HCT116 (cell line): ENCODE results near the gene NTN3. TPM values are rescaled to one million over a fixed set of nuclear protein-coding genes. Genes with fewer than 3 reads are reported as not detected.

ENCODE experiments used
- ATAC-seq: fragments of 200-7000 bp; cut with Tn5 transposase; 2 replicates; pipeline ENCODE4 v1.9.1; 2020; ENCODE audit warnings: mild to moderate bottlenecking, moderate library complexity
- BruUV-seq: library from RNA; stranded (reverse); fragments of 400-500 nt; replicated peaks from 2 replicates; lab custom pipeline; 2021; lab: Mats Ljungman, UMichigan
- CTCF ChIA-PET: fragments of 300-600 bp; sonication (Branson Sonifier 250); formaldehyde crosslinking; loops from one replicate; lab custom pipeline; 2021; ENCODE audit warnings: antibody characterized with exemption; lab: Charles Lee
- POLR2A ChIA-PET: fragments of 300-600, 350-600 bp; sonication (Branson Sonifier 250); formaldehyde crosslinking; loops from one replicate; lab custom pipeline; 2021; ENCODE audit warnings: antibody characterized with exemption; lab: Charles Lee
- RAD21 ChIA-PET, 2 experiments: fragments of 300-600 bp; sonication (Branson Sonifier 250); formaldehyde crosslinking; loops; one replicate each; lab custom pipeline; 2023; ENCODE audit warnings: low total read pairs in 2 of 2; ENCODE audit not compliant: uncharacterized antibody in 2 of 2, unreplicated experiment in 2 of 2, low non-redundant PET in 1 of 2; lab: Charles Lee
- DNase-seq: peaks from one replicate; pipeline ENCODE4 v3.0.0-alpha.2; 2010; ENCODE audit warnings: low read depth, low spot score
- H2AFZ ChIP-seq: fragments of 200-600 bp; shearing (Covaris generic), sonication (generic); 2 replicates; pipeline ENCODE4 v1.6.1; 2017; ENCODE audit warnings: low read depth, mixed run types, mixed read lengths, antibody characterized with exemption, low read length; ENCODE audit not compliant: poor library complexity, severe bottlenecking
- H3K27ac ChIP-seq: 2 replicates; pipeline ENCODE4 v1.5.1; 2012; ENCODE audit warnings: low read depth, low read length
- H3K27me3 ChIP-seq: fragments of 200-600 bp; sonication (generic); 2 replicates; pipeline ENCODE4 v1.6.1; 2016; ENCODE audit warnings: mixed run types, low read length, mixed read lengths; ENCODE audit not compliant: insufficient read depth
- H3K36me3 ChIP-seq, 2 experiments: fragments of 200-500 bp in 1 of 2; fragments of 200-600 bp in 1 of 2; sonication (Bioruptor generic) in 1 of 2; sonication (generic) in 1 of 2; 2 replicates each; pipeline versions ENCODE4 v1.5.1 to v1.6.1; 2014 to 2016; ENCODE audit warnings: low read length in 2 of 2, inconsistent platforms in 1 of 2, mixed read lengths in 1 of 2, mixed run types in 1 of 2; ENCODE audit not compliant: insufficient read depth in 2 of 2, control insufficient read depth in 1 of 2
- H3K4me1 ChIP-seq, 2 experiments: fragments of 200-600 bp in 1 of 2; sonication (generic) in 1 of 2; 2 replicates each; pipeline versions ENCODE4 v1.5.1 to v1.6.1; 2012 to 2017; ENCODE audit warnings: low read length in 2 of 2, inconsistent platforms in 1 of 2, mild to moderate bottlenecking in 1 of 2, mixed read lengths in 1 of 2, mixed run types in 1 of 2, moderate library complexity in 1 of 2; ENCODE audit not compliant: insufficient read depth in 2 of 2, control insufficient read depth in 1 of 2
- H3K4me2 ChIP-seq: fragments of 200-600 bp; sonication (generic); 2 replicates; pipeline ENCODE4 v1.6.1; 2017; ENCODE audit warnings: mixed run types, low read length, mixed read lengths
- H3K4me3 ChIP-seq, 2 experiments: fragments of 200-600 bp in 1 of 2; sonication (generic) in 1 of 2; replicated peaks in 1 of 2; 2 replicates each; pipeline ENCODE4 v1.5.1; 2011 to 2016; ENCODE audit warnings: low read length in 2 of 2, control low read depth in 1 of 2, low read depth in 1 of 2, mild to moderate bottlenecking in 1 of 2, mixed read lengths in 1 of 2, mixed run types in 1 of 2
- H3K79me2 ChIP-seq: fragments of 200-600 bp; sonication (generic); 2 replicates; pipeline ENCODE4 v1.6.1; 2017; ENCODE audit warnings: mild to moderate bottlenecking, mixed run types, low read length, moderate library complexity, mixed read lengths; ENCODE audit not compliant: insufficient read depth
- H3K9ac ChIP-seq: fragments of 200-600 bp; sonication (generic); 2 replicates; pipeline ENCODE4 v1.6.1; 2016; ENCODE audit warnings: low read length, mixed read lengths
- H3K9me2 ChIP-seq: fragments of 200-600 bp; sonication (generic), shearing (Covaris generic); 2 replicates; pipeline ENCODE4 v1.6.1; 2017; ENCODE audit warnings: mixed run types, mild to moderate bottlenecking, moderate library complexity; ENCODE audit not compliant: insufficient read depth
- H3K9me3 ChIP-seq, 2 experiments: fragments of 200-500 bp in 1 of 2; fragments of 200-600 bp in 1 of 2; sonication (Bioruptor generic) in 1 of 2; sonication (generic) in 1 of 2; 2 replicates each; pipeline ENCODE4 v1.6.1; 2014 to 2017; ENCODE audit warnings: low read length in 2 of 2, mixed read lengths in 2 of 2, inconsistent platforms in 1 of 2, low read depth in 1 of 2, mild to moderate bottlenecking in 1 of 2, mixed run types in 1 of 2, moderate library complexity in 1 of 2; ENCODE audit not compliant: control insufficient read depth in 1 of 2, insufficient read depth in 1 of 2
- H4K20me1 ChIP-seq: fragments of 200-600 bp; sonication (generic), shearing (Covaris generic); 2 replicates; pipeline ENCODE4 v1.6.1; 2017; ENCODE audit warnings: mixed run types, mild to moderate bottlenecking, moderate library complexity; ENCODE audit not compliant: insufficient read depth
- CEBPB ChIP-seq: IDR thresholded peaks from 2 replicates; pipeline ENCODE4 v1.6.1; 2012; ENCODE audit warnings: low read depth
- EGR1 ChIP-seq: IDR thresholded peaks from 2 replicates; pipeline ENCODE4 v1.6.1; 2012; ENCODE audit warnings: low read depth
- EZH2 ChIP-seq: fragments of 200-600 bp; sonication (generic); IDR thresholded peaks from 2 replicates; pipeline ENCODE4 v1.6.1; 2017; ENCODE audit warnings: antibody characterized with exemption, mixed run types
- EZH2phosphoT487 ChIP-seq: fragments of 200-600 bp; IDR thresholded peaks from 2 replicates; pipeline ENCODE4 v1.6.1; 2018; ENCODE audit warnings: antibody characterized with exemption, borderline replicate concordance
- JUND ChIP-seq: IDR thresholded peaks from 2 replicates; pipeline ENCODE4 v1.6.1; 2012
- SRF ChIP-seq: IDR thresholded peaks from 2 replicates; pipeline ENCODE4 v1.6.1; 2012; ENCODE audit warnings: low read depth
- TCF7L2 ChIP-seq: IDR thresholded peaks from 2 replicates; pipeline ENCODE4 v1.7.0; 2011; ENCODE audit warnings: borderline replicate concordance, inconsistent platforms; ENCODE audit not compliant: insufficient read depth, insufficient read length; ENCODE audit errors: extremely low read depth
- YY1 ChIP-seq: IDR thresholded peaks from 2 replicates; pipeline ENCODE4 v1.6.1; 2011; ENCODE audit warnings: low read length, low read depth, moderate library complexity, mild to moderate bottlenecking; ENCODE audit not compliant: insufficient replicate concordance; ENCODE audit errors: extremely low read depth
- ZFX ChIP-seq: fragments of 450-650 bp; IDR thresholded peaks from 2 replicates; pipeline ENCODE4 v1.6.1; 2017
- ZNF274 ChIP-seq: fragments of 200-500 bp; sonication (Bioruptor generic); IDR thresholded peaks from 2 replicates; pipeline ENCODE4 v1.6.1; 2014; ENCODE audit warnings: mild to moderate bottlenecking, low read depth, low read length, inconsistent platforms
- intact Hi-C: fragments of 100-400 bp; cut with micrococcal nuclease; formaldehyde crosslinking; loops from 2 replicates; pipeline ENCODE4 v1.10.0; 2022
- total RNA-seq: library from RNA; stranded (reverse); gene quantifications from one replicate; pipeline ENCODE4 v1.2.1, GENCODE V29; 2021; ENCODE audit not compliant: unreplicated experiment
- TF ChIP-seq, protein P1 (sequence below): IDR thresholded peaks from 2 replicates; pipeline ENCODE4 v1.6.1; 2012; ENCODE audit warnings: low read depth
- TF ChIP-seq, protein P2 (sequence below): IDR thresholded peaks from 2 replicates; pipeline ENCODE4 v1.6.1; 2012

Gene NTN3
- total RNA-seq, 1 experiment from 2014 or later: 0.30 TPM

DNA sequence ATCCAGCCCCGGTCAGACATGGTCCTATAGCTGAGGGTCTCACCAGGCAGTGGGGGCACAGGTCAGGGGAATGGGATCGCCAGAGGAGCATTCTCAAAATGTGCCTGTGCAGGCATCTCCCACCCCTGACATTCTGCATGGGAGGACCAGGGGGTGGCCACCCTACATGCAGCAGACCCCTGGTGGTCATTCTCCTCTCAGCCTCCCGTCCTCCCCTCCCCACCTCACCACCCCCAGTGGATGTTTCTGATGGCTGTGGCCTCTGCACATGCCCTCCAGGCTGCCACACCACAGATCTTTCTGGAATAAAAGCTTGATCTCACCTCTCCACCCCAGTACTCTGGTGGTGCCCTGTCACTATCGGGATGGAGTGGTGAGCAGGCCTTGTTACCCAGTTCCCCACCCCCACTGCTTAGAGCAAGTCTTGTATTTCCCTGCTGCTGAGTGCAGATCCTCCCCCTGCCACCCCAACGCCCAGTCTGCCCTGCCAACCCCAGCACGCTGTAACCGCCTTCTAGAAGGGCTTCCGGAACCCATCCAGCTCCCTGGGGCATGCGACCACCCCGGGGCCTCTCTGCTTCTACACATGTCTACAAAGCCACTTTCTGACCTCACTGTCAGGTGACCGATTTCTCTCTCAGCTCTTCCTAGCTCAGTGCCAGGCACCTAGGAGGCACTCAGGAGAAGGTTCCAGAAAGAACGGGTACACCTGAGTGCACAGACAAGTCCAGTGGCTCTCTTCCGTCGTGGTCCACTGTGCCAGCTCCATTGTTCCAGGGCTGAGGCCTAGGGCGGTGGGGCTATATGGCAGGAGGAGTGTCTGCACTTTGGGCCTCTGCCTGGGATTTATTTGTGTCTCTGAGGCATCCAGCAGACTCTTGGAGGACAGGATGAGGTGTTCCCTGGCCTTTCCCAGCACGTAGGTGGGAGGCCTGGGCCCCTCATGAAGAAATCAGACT is 13.1 kb downstream of the NTN3 start (continued):
- TF ChIP-seq TCF7L2 (no peak), EZH2 (no peak)
- TF ChIP-seq, protein P1, sequence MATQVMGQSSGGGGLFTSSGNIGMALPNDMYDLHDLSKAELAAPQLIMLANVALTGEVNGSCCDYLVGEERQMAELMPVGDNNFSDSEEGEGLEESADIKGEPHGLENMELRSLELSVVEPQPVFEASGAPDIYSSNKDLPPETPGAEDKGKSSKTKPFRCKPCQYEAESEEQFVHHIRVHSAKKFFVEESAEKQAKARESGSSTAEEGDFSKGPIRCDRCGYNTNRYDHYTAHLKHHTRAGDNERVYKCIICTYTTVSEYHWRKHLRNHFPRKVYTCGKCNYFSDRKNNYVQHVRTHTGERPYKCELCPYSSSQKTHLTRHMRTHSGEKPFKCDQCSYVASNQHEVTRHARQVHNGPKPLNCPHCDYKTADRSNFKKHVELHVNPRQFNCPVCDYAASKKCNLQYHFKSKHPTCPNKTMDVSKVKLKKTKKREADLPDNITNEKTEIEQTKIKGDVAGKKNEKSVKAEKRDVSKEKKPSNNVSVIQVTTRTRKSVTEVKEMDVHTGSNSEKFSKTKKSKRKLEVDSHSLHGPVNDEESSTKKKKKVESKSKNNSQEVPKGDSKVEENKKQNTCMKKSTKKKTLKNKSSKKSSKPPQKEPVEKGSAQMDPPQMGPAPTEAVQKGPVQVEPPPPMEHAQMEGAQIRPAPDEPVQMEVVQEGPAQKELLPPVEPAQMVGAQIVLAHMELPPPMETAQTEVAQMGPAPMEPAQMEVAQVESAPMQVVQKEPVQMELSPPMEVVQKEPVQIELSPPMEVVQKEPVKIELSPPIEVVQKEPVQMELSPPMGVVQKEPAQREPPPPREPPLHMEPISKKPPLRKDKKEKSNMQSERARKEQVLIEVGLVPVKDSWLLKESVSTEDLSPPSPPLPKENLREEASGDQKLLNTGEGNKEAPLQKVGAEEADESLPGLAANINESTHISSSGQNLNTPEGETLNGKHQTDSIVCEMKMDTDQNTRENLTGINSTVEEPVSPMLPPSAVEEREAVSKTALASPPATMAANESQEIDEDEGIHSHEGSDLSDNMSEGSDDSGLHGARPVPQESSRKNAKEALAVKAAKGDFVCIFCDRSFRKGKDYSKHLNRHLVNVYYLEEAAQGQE: no peak

DNA sequence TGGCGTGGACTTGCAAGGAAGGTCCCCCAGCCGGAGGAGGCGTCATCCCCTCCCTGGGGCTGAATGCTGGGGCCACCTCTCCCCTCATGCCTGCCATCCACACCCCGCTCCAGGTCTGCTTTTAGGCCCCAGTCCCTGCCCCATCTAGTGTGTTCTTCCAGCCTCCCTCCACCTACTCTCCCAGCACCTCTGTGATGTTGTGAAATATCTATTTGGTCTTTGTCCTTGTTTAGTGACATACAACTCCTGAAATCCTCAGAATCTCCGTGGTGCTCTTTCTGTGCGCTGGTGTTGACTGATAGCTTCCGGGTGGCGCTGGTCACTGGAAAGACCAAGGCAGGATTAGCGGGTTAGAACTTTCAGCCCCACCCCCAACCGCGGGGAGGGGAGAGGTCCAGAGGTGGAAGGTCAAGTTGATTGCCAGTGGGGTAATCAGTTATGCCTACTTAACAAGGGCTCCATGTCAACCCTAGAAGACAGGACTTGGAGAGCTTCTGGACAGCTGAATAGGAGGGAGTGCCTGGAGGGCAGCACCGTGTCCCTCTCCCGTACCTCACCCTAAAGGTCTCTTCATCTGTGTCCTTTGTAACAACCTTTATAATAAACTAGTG is 13.9 kb downstream of the NTN3 start:
- H3K27me3 ChIP-seq: no peaks in the 10 kb centered on the region
- peaks cover 9% of the 10 kb centered on the region; the same call in 1 of the 2 replicates for H3K79me2 ChIP-seq
- no peak overlapping the region for H3K4me2 ChIP-seq
- ChIA-PET CTCF (no interaction called here), POLR2A (no interaction called here), RAD21 (no interaction called here)
- H2AFZ ChIP-seq: no peak overlapping the region
- BruUV-seq: no TSS peak
- DNase-seq: no peak
- H3K9me3 ChIP-seq: no peaks in the 10 kb centered on the region
- H3K4me3 ChIP-seq: no peak overlapping the region
- ATAC-seq: no peak
- no peaks in the 10 kb centered on the region for H3K4me1 ChIP-seq
- H3K9me2 ChIP-seq: no peaks in the 10 kb centered on the region
- H3K36me3 ChIP-seq: no peaks in the 10 kb centered on the region
- no peaks in the 10 kb centered on the region for H4K20me1 ChIP-seq
- H3K9ac ChIP-seq: no peak overlapping the region
- H3K27ac ChIP-seq: no peak overlapping the region
- intact Hi-C loops: no loop called here
- TF ChIP-seq, protein P1: no peak
- TF ChIP-seq, protein P2, sequence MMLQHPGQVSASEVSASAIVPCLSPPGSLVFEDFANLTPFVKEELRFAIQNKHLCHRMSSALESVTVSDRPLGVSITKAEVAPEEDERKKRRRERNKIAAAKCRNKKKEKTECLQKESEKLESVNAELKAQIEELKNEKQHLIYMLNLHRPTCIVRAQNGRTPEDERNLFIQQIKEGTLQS: no peak
- TF ChIP-seq ZNF274 (no peak), EZH2phosphoT487 (no peak), YY1 (no peak), JUND (no peak), EGR1 (no peak), ZFX (no peak), TCF7L2 (no peak), SRF (no peak), CEBPB (no peak), EZH2 (no peak)
